Trophoblast cell (in vitro differentiated cells and primary cell): ENCODE measurements around the gene SMYD3.
A peak's percentile ranks its signal among the peaks of the same experiment; 100 is the strongest.

ENCODE experiments used
- DNase-seq, 2 donors: peaks; one replicate each; pipeline ENCODE4 v3.0.0-alpha.2; 2016
- H2AFZ ChIP-seq: 2 replicates; pipeline ENCODE4 v1.6.1; 2013; ENCODE audit warnings: low read length, moderate library complexity, mild to moderate bottlenecking; ENCODE audit not compliant: insufficient read depth, poor library complexity
- H2AK5ac ChIP-seq: 2 replicates; pipeline ENCODE4 v1.6.1; 2013; ENCODE audit warnings: mild to moderate bottlenecking, low read length
- H2BK120ac ChIP-seq: 2 replicates; pipeline ENCODE4 v1.6.1; 2013; ENCODE audit warnings: low read length, mild to moderate bottlenecking, moderate library complexity; ENCODE audit not compliant: insufficient read depth, poor library complexity
- H2BK12ac ChIP-seq: 2 replicates; pipeline ENCODE4 v1.6.1; 2013; ENCODE audit warnings: mild to moderate bottlenecking, low read length, moderate library complexity
- H2BK5ac ChIP-seq: 2 replicates; pipeline ENCODE4 v1.6.1; 2013; ENCODE audit warnings: low read length, low read depth, moderate library complexity, mild to moderate bottlenecking; ENCODE audit not compliant: poor library complexity
- H3K14ac ChIP-seq: 2 replicates; pipeline ENCODE4 v1.6.1; 2013; ENCODE audit warnings: mild to moderate bottlenecking, low read length
- H3K18ac ChIP-seq: 2 replicates; pipeline ENCODE4 v1.6.1; 2013; ENCODE audit warnings: mild to moderate bottlenecking, low read length
- H3K23ac ChIP-seq: 2 replicates; pipeline ENCODE4 v1.6.1; 2013; ENCODE audit warnings: low read length
- H3K27ac ChIP-seq: 2 replicates; pipeline ENCODE4 v1.5.1; 2013; ENCODE audit warnings: low read depth, mild to moderate bottlenecking, inconsistent platforms, low read length, moderate library complexity
- H3K27me3 ChIP-seq: 2 replicates; pipeline ENCODE4 v1.6.1; 2013; ENCODE audit warnings: inconsistent platforms, mild to moderate bottlenecking, low read length, moderate library complexity; ENCODE audit not compliant: insufficient read depth
- H3K36me3 ChIP-seq, 2 experiments: 1 replicate in 1 of 2; 2 replicates in 1 of 2; pipeline ENCODE4 v1.6.1; 2013; ENCODE audit warnings: low read length in 2 of 2, mild to moderate bottlenecking in 2 of 2, moderate library complexity in 1 of 2; ENCODE audit not compliant: insufficient read depth in 2 of 2, control insufficient read depth in 1 of 2
- H3K4ac ChIP-seq: 2 replicates; pipeline ENCODE4 v1.6.1; 2013; ENCODE audit warnings: low read depth, mild to moderate bottlenecking, low read length, moderate library complexity
- H3K4me1 ChIP-seq, 2 experiments: 1 replicate in 1 of 2; 2 replicates in 1 of 2; pipeline ENCODE4 v1.6.1; 2013; ENCODE audit warnings: low read length in 2 of 2, mild to moderate bottlenecking in 2 of 2, moderate library complexity in 1 of 2; ENCODE audit not compliant: insufficient read depth in 2 of 2, control insufficient read depth in 1 of 2
- H3K4me2 ChIP-seq: 2 replicates; pipeline ENCODE4 v1.6.1; 2013; ENCODE audit warnings: inconsistent platforms, mild to moderate bottlenecking, low read length, moderate library complexity
- H3K4me3 ChIP-seq: 2 replicates; pipeline ENCODE4 v1.5.1; 2013; ENCODE audit warnings: mild to moderate bottlenecking, low read depth, low read length, inconsistent platforms
- H3K79me1 ChIP-seq: one replicate; pipeline ENCODE4 v1.6.1; 2013; ENCODE audit warnings: low read length
- H3K79me2 ChIP-seq: 2 replicates; pipeline ENCODE4 v1.6.1; 2013; ENCODE audit warnings: low read length, mild to moderate bottlenecking; ENCODE audit not compliant: control insufficient read depth, insufficient read depth, poor library complexity
- H3K9ac ChIP-seq: 2 replicates; pipeline ENCODE4 v1.6.1; 2013; ENCODE audit warnings: mild to moderate bottlenecking, low read length
- H3K9me3 ChIP-seq: 2 replicates; pipeline ENCODE4 v1.6.1; 2013; ENCODE audit warnings: low read depth, mild to moderate bottlenecking, control low read depth, inconsistent platforms, low read length; ENCODE audit not compliant: insufficient read depth
- H4K12ac ChIP-seq: 2 replicates; pipeline ENCODE4 v1.6.1; 2013; ENCODE audit warnings: low read depth, mild to moderate bottlenecking, low read length, moderate library complexity
- H4K8ac ChIP-seq: 2 replicates; pipeline ENCODE4 v1.6.1; 2013; ENCODE audit warnings: low read depth, mild to moderate bottlenecking, low read length, moderate library complexity
- H4K91ac ChIP-seq: one replicate; pipeline ENCODE4 v1.6.1; 2013; ENCODE audit warnings: low read depth, mild to moderate bottlenecking, low read length, moderate library complexity
- WGBS: extraction: QIAGEN DNeasy Blood & Tissue Kit; methylation state at CpG from one replicate; pipeline ENCODE4 v1.1.7; 2013; ENCODE audit warnings: missing lambda C conversion rate; ENCODE audit not compliant: insufficient read length, insufficient coverage; ENCODE audit errors: extremely low coverage; 5-methylcytosine and 5-hydroxymethylcytosine counted together

The SMYD3 gene

DNA sequence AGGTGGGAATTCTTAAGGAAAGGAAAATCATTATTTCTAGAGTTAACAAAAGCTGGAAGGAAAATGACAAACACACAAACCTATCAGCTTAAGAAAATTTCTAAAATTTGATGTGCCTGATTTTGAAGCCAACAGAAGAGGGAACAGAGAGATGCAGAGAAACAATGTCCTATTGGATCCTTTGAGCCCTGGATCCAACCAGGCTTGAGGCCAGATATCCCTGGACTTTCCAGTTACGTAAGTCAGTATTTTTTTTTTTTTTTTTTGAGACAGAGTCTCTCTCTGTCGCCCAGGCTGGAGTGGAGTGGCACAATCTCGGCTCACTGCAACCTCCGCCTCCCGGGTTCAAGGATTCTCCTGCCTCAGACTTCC, 703.4 kb downstream of the SMYD3 start:
- H4K12ac ChIP-seq = no peak overlapping the region
- H3K27me3 ChIP-seq = no peaks in the 10 kb centered on the region
- no peak overlapping the region for H3K4ac ChIP-seq
- DNase-seq = peak in 1 of 2 donors; percentile 86
- H3K4me3 ChIP-seq = no peak overlapping the region
- H3K36me3 ChIP-seq = no peaks in the 10 kb centered on the region
- H3K14ac ChIP-seq = no peak overlapping the region
- H3K27ac ChIP-seq = no peak overlapping the region
- no peak overlapping the region for H3K23ac ChIP-seq
- H2BK12ac ChIP-seq = no peak overlapping the region
- no peak overlapping the region for H2BK120ac ChIP-seq
- no peaks in the 10 kb centered on the region for H3K79me1 ChIP-seq
- no peak overlapping the region for H2AK5ac ChIP-seq
- H2BK5ac ChIP-seq = no peak overlapping the region
- no peak overlapping the region for H3K18ac ChIP-seq
- H3K4me1 ChIP-seq = no peaks in the 10 kb centered on the region
- H3K9me3 ChIP-seq = peaks cover 4% of the 10 kb centered on the region
- no CpG with 5 or more reads among the region's 5 CpGs for WGBS
- H3K9ac ChIP-seq = no peak overlapping the region
- no peak overlapping the region for H2AFZ ChIP-seq
- H4K91ac ChIP-seq = no peak overlapping the region
- no peak overlapping the region for H3K4me2 ChIP-seq
- no peaks in the 10 kb centered on the region for H3K79me2 ChIP-seq
- peak overlapping the region; percentile 18 for H4K8ac ChIP-seq

DNA sequence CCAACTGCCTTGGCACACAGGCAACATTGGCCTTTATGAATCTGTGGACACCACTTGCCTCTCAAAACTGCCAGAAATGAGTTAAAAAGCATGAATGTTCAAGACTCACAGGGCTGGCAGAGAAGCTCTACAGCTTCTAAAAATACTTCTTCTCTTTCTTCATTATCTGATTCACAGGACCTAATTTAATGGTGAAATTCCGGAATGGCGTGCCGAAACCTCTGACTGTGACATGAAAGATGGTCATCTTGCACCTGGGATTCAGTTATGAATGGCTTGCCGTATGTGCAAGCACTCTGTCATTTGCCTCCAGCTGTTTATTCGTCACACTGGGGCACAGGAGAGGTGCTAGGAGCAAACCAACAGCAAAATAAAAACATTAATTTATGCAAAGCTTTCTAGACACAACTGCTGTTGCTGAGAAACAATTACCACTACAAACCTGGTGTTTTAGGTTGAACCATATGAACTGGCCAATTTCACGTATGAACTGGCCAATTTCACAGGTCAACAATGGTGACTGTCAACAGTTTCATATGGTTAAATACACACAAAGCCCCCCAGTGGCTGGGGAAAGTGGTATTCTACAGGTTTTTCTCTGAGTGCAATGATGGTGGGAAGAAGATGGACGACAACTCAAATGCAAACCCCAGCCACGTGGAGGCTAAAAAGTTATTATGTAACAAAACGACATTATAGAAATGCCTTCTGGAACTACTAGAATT, 704.0 kb downstream of the SMYD3 start:
- Histone ChIP-seq H4K91ac (peak overlapping the region; percentile 9), H3K14ac (no peak overlapping the region), H3K9me3 (peaks cover 4% of the 10 kb centered on the region), H3K79me2 (no peaks in the 10 kb centered on the region), H4K8ac (no peak overlapping the region), H3K23ac (no peak overlapping the region), H2AFZ (no peak overlapping the region), H3K4me3 (no peak overlapping the region), H3K36me3 (no peaks in the 10 kb centered on the region), H3K27ac (no peak overlapping the region), H2AK5ac (no peak overlapping the region), H2BK12ac (no peak overlapping the region), H3K18ac (no peak overlapping the region), H2BK5ac (no peak overlapping the region), H3K9ac (no peak overlapping the region), H3K27me3 (no peaks in the 10 kb centered on the region), H2BK120ac (no peak overlapping the region), H3K79me1 (peaks cover 2% of the 10 kb centered on the region), H3K4me2 (no peak overlapping the region), H4K12ac (no peak overlapping the region), H3K4me1 (peaks cover 0 to 1% of the 10 kb centered on the region in 2 experiments), H3K4ac (no peak overlapping the region)
- peak; percentile 97 to 99 for DNase-seq
- no CpG with 5 or more reads among the region's 9 CpGs for WGBS

DNA sequence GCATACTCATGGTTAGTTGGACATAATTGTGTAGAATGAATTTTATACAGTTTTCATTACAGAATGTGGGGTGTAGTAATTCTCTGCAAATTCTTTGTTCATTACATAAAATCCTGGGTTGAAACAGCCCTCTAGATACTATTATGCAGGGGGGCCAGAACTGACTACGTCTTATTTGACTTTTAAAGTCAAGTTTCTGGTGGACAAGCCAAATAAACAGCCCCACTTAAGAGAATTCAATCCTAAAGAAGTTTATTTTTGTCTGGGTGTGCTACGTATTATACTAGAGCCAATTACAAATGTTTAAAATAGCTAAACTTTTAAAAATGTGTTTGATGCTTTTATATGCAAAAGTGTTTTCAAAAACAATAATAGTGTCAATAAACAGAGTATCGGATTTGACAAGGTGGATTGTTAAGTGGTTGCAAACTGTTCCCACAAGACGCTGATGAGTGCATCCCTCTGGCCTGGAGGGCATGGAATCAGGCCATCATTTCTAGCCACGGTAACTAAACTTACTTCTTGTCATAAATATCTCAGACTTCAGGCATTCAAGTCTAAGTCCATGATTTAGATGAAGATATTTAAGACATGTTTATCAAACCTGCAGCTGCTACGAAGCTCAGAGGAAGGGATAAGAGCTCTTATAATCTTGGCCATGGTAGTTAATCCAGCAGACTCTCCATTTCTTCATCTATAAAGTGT, 706.0 kb downstream of the SMYD3 start:
- whole genome bisulfite sequencing = no CpG with 5 or more reads among the region's 6 CpGs

GRCh38 chr1:245798349-245798711, 708.7 kb downstream of the SMYD3 start:
- Histone ChIP-seq H3K23ac (no peak overlapping the region), H3K79me1 (peaks cover 3% of the 10 kb centered on the region), H4K12ac (no peak overlapping the region), H3K27me3 (no peaks in the 10 kb centered on the region), H2AK5ac (peak overlapping the region; percentile 86), H3K79me2 (no peaks in the 10 kb centered on the region), H4K8ac (no peak overlapping the region), H3K36me3 (no peaks in the 10 kb centered on the region), H2BK12ac (no peak overlapping the region), H2AFZ (no peak overlapping the region), H2BK5ac (no peak overlapping the region), H3K4ac (no peak overlapping the region), H3K27ac (no peak overlapping the region), H3K9ac (no peak overlapping the region), H2BK120ac (peak overlapping the region; percentile 55), H3K4me1 (peaks cover 0 to 2% of the 10 kb centered on the region in 2 experiments), H4K91ac (no peak overlapping the region), H3K18ac (peak overlapping the region; percentile 89), H3K9me3 (peaks cover 4% of the 10 kb centered on the region), H3K14ac (peak overlapping the region; percentile 54), H3K4me3 (no peak overlapping the region), H3K4me2 (no peak overlapping the region)
- no peak for DNase-seq
- no CpG with 5 or more reads among the region's 5 CpGs for WGBS

More for the DNA sequence above, 706.0 kb downstream of the SMYD3 start:
- H3K4ac ChIP-seq = no peak overlapping the region
- H4K8ac ChIP-seq = no peak overlapping the region
- H3K4me2 ChIP-seq = no peak overlapping the region
- H2AK5ac ChIP-seq = no peak overlapping the region
- H3K9ac ChIP-seq = no peak overlapping the region
- H2BK12ac ChIP-seq = no peak overlapping the region
- H3K14ac ChIP-seq = no peak overlapping the region
- H3K9me3 ChIP-seq = peaks cover 4% of the 10 kb centered on the region
- H2AFZ ChIP-seq = no peak overlapping the region
- peaks cover 3% of the 10 kb centered on the region for H3K79me1 ChIP-seq
- no peaks in the 10 kb centered on the region for H3K36me3 ChIP-seq
- H3K27ac ChIP-seq = no peak overlapping the region
- no peak overlapping the region for H3K23ac ChIP-seq
- no peak overlapping the region for H4K12ac ChIP-seq
- peaks cover 0 to 2% of the 10 kb centered on the region in 2 experiments for H3K4me1 ChIP-seq
- no peak overlapping the region for H2BK120ac ChIP-seq
- no peaks in the 10 kb centered on the region for H3K79me2 ChIP-seq
- DNase-seq = peak; percentile 64 to 65
- H3K4me3 ChIP-seq = no peak overlapping the region
- no peaks in the 10 kb centered on the region for H3K27me3 ChIP-seq
- H2BK5ac ChIP-seq = no peak overlapping the region
- H4K91ac ChIP-seq = no peak overlapping the region
- no peak overlapping the region for H3K18ac ChIP-seq
